IMR-90 (cell line): ENCODE data around the gene TIPRL. TPM values are rescaled to one million over a fixed set of nuclear protein-coding genes. Genes with fewer than 3 reads are reported as not detected.
"Not testable (repeated sequence)": the region's sequence is repeated elsewhere in the genome, so short reads cannot be mapped to it uniquely, and the experiment has no call there.

Experiments
- ATAC-seq: fragments of 200-7000 bp; cut with Tn5 transposase; 2 replicates; pipeline ENCODE4 v1.9.1; 2020; ENCODE audit warnings: low read depth, mild to moderate bottlenecking, moderate library complexity
- BruUV-seq: library from RNA; stranded (reverse); fragments of 400-500 nt; replicated peaks from 2 replicates; lab custom pipeline; 2021; lab: Mats Ljungman, UMichigan
- CTCF ChIA-PET: fragments of 300-600 bp; formaldehyde crosslinking; extraction: SDS; loops from one replicate; lab custom pipeline; 2021; ENCODE audit warnings: antibody characterized with exemption; lab: Yijun Ruan, JAX
- POLR2A ChIA-PET: fragments of 300-600 bp; sonication (Branson Sonifier 250); formaldehyde crosslinking; loops from one replicate; lab custom pipeline; 2022; ENCODE audit warnings: antibody characterized with exemption; ENCODE audit not compliant: unreplicated experiment; lab: Charles Lee
- DNase-seq: peaks from one replicate; pipeline ENCODE4 v3.0.0; 2013
- H2AFZ ChIP-seq: replicated peaks from 2 replicates; pipeline ENCODE3; 2013; ENCODE audit warnings: low read length, mild to moderate bottlenecking; ENCODE audit not compliant: poor library complexity
- H2AK5ac ChIP-seq: 2 replicates; pipeline ENCODE4 v1.6.1; 2013; ENCODE audit warnings: low read depth, low read length, inconsistent platforms
- H2AK9ac ChIP-seq: replicated peaks from 2 replicates; pipeline ENCODE3; 2013; ENCODE audit warnings: mild to moderate bottlenecking, low read depth, low read length, moderate library complexity; ENCODE audit not compliant: poor library complexity
- H2BK120ac ChIP-seq: 2 replicates; pipeline ENCODE4 v1.6.1; 2013; ENCODE audit warnings: low read depth, low read length, inconsistent platforms
- H2BK15ac ChIP-seq: 3 replicates; pipeline ENCODE4 v1.6.1; 2013; ENCODE audit warnings: low read depth, low read length, inconsistent platforms
- H2BK20ac ChIP-seq: 2 replicates; pipeline ENCODE4 v1.6.1; 2013; ENCODE audit warnings: low read depth, mild to moderate bottlenecking, inconsistent platforms, low read length, moderate library complexity
- H2BK5ac ChIP-seq: 2 replicates; pipeline ENCODE4 v1.6.1; 2013; ENCODE audit warnings: mild to moderate bottlenecking, low read depth, low read length, inconsistent platforms; ENCODE audit not compliant: poor library complexity, severe bottlenecking
- H3K14ac ChIP-seq: replicated peaks from 2 replicates; pipeline ENCODE4 v1.6.1; 2013; ENCODE audit warnings: low read depth, low read length, inconsistent platforms
- H3K18ac ChIP-seq: 2 replicates; pipeline ENCODE4 v1.6.1; 2013; ENCODE audit warnings: low read depth, low read length, control low read depth
- H3K23ac ChIP-seq: 2 replicates; pipeline ENCODE4 v1.6.1; 2013; ENCODE audit warnings: low read depth, low read length, inconsistent platforms
- H3K27ac ChIP-seq: 2 replicates; pipeline ENCODE4 v1.5.1; 2013; ENCODE audit warnings: mild to moderate bottlenecking, control low read depth, low read length; ENCODE audit not compliant: insufficient read depth
- H3K27me3 ChIP-seq: 2 replicates; pipeline ENCODE4 v1.6.1; 2013; ENCODE audit warnings: low read length; ENCODE audit not compliant: control insufficient read depth, insufficient read depth
- H3K36me3 ChIP-seq: 2 replicates; pipeline ENCODE4 v1.6.1; 2013; ENCODE audit warnings: low read length, mixed read lengths; ENCODE audit not compliant: control insufficient read depth, insufficient read depth
- H3K4ac ChIP-seq: 2 replicates; pipeline ENCODE4 v1.6.1; 2013; ENCODE audit warnings: low read depth, low read length, inconsistent platforms
- H3K4me1 ChIP-seq: 2 replicates; pipeline ENCODE4 v1.6.1; 2013; ENCODE audit warnings: low read length, mixed read lengths; ENCODE audit not compliant: control insufficient read depth, insufficient read depth
- H3K4me2 ChIP-seq: 2 replicates; pipeline ENCODE4 v1.6.1; 2013; ENCODE audit warnings: low read depth, mild to moderate bottlenecking, control low read depth, low read length, moderate library complexity
- H3K4me3 ChIP-seq: 2 replicates; pipeline ENCODE4 v1.5.1; 2013; ENCODE audit warnings: low read depth, mild to moderate bottlenecking, control low read depth, low read length, moderate library complexity; ENCODE audit not compliant: insufficient read depth
- H3K56ac ChIP-seq: 2 replicates; pipeline ENCODE4 v1.6.1; 2013; ENCODE audit warnings: low read length, inconsistent platforms; ENCODE audit not compliant: insufficient read depth; ENCODE audit errors: extremely low read depth
- H3K79me1 ChIP-seq, 2 experiments: 2 replicates each; pipeline ENCODE4 v1.6.1; 2013; ENCODE audit warnings: low read length in 2 of 2, inconsistent platforms in 1 of 2, low read depth in 1 of 2
- H3K9ac ChIP-seq: 2 replicates; pipeline ENCODE4 v1.6.1; 2013; ENCODE audit warnings: low read depth, low read length, control low read depth
- H3K9me1 ChIP-seq: 2 replicates; pipeline ENCODE4 v1.6.1; 2013; ENCODE audit warnings: low read length, inconsistent platforms; ENCODE audit not compliant: insufficient read depth
- H3K9me3 ChIP-seq: 2 replicates; pipeline ENCODE4 v1.6.1; 2013; ENCODE audit warnings: low read length; ENCODE audit not compliant: control insufficient read depth, insufficient read depth
- H4K20me1 ChIP-seq: 2 replicates; pipeline ENCODE4 v1.6.1; 2013; ENCODE audit warnings: low read length, inconsistent platforms; ENCODE audit not compliant: insufficient read depth
- H4K5ac ChIP-seq: 2 replicates; pipeline ENCODE4 v1.6.1; 2013; ENCODE audit warnings: mild to moderate bottlenecking, low read depth, low read length, control low read depth
- H4K8ac ChIP-seq, 2 experiments: 2 replicates each; pipeline ENCODE4 v1.6.1; 2013; ENCODE audit warnings: low read depth in 2 of 2, low read length in 2 of 2, control low read depth in 1 of 2, inconsistent platforms in 1 of 2
- H4K91ac ChIP-seq: 2 replicates; pipeline ENCODE4 v1.6.1; 2013; ENCODE audit warnings: low read depth, low read length, inconsistent platforms; ENCODE audit not compliant: insufficient read depth
- WGBS, 2 experiments: methylation state at CpG; one replicate each; pipeline versions ENCODE4 v1.1.5 to v1.1.7; 2013; ENCODE audit warnings: missing lambda C conversion rate in 2 of 2; ENCODE audit not compliant: insufficient read length in 1 of 2; ENCODE audit errors: extremely low coverage in 2 of 2; 5-methylcytosine and 5-hydroxymethylcytosine counted together
- dilution Hi-C: fragments of 300-500 bp; cut with HindIII; formaldehyde crosslinking; loops from one replicate; pipeline ENCODE4 v1.14.3; 2018; ENCODE audit warnings: low sequenced_read_pairs; ENCODE audit not compliant: unreplicated experiment
- in situ Hi-C: fragments of 300-500 bp; cut with MboI; formaldehyde crosslinking; loops from 3 replicates; pipeline ENCODE4 v1.14.3; 2019; ENCODE audit warnings: low sequenced_read_pairs, inconsistent platforms, mixed read lengths
- intact Hi-C: fragments of 100-400 bp; cut with micrococcal nuclease; formaldehyde crosslinking; loops from 2 replicates; pipeline ENCODE4 v1.10.0; 2022
- polyA plus RNA-seq, 3 experiments: library from polyadenylated mRNA; depleted of rRNA; stranded (reverse); fragments of >200 nt; gene quantifications; 2 replicates each; pipeline ENCODE4 v1.2.3, GENCODE V29; 2012; ENCODE audit warnings: low replicate concordance in 1 of 3
- total RNA-seq: library from RNA; depleted of rRNA; stranded (reverse); fragments of >200 nt; gene quantifications from 2 replicates; pipeline ENCODE4 v1.2.3, GENCODE V29; 2012

The TIPRL gene
- total and polyA plus RNA-seq, 2 of the 4 experiments (the other 2 are of a cell fraction): 15.4 to 23.8 TPM

- H3K9ac ChIP-seq, H3K36me3 ChIP-seq, H3K79me1 ChIP-seq, H3K27me3 ChIP-seq, ATAC-seq, H3K9me1 ChIP-seq, H2BK20ac ChIP-seq, H3K27ac ChIP-seq, DNase-seq, H3K4ac ChIP-seq, H2AK9ac ChIP-seq, H4K5ac ChIP-seq, H2BK5ac ChIP-seq, H3K56ac ChIP-seq, H3K4me3 ChIP-seq, H4K8ac ChIP-seq, H2AK5ac ChIP-seq, H3K14ac ChIP-seq, H3K9me3 ChIP-seq, intact Hi-C loops, H2BK120ac ChIP-seq, H3K4me1 ChIP-seq, H2AFZ ChIP-seq, BruUV-seq, POLR2A ChIA-PET, in situ Hi-C loops, CTCF ChIA-PET, dilution Hi-C loops, H4K20me1 ChIP-seq, H3K23ac ChIP-seq, H4K91ac ChIP-seq, H3K18ac ChIP-seq, H3K4me2 ChIP-seq, H2BK15ac ChIP-seq: not testable (repeated sequence)
- WGBS, 2 experiments: 96% methylated on average over 5 of the region's 34 CpGs; no CpG with 5 or more reads in 1 of the 2 experiments
These were observed 28.9 kb downstream of the TIPRL start for GRCh38 chr1:168207673-168208072.
